ENCODE measurements around the gene NT5DC3.

- TF ChIP-seq CTCF (IDR thresholded peaks at IDR 0.05) (no peak), CREM (CRISPR knock-in tag; IDR thresholded peaks at IDR 0.05) (no peak), MAX (CRISPR knock-in tag; IDR thresholded peaks at IDR 0.05) (no peak), SMAD4 (CRISPR knock-in tag; IDR thresholded peaks at IDR 0.05) (no peak), SMAD3 (CRISPR knock-in tag; IDR thresholded peaks at IDR 0.05; ENCODE audit: borderline replicate concordance) (no peak), ESRRA (CRISPR knock-in tag; IDR thresholded peaks at IDR 0.05; ENCODE audit: borderline replicate concordance) (no peak), JAZF1 (CRISPR knock-in tag; IDR thresholded peaks at IDR 0.05) (no peak)
- TF ChIP-seq, protein P1, sequence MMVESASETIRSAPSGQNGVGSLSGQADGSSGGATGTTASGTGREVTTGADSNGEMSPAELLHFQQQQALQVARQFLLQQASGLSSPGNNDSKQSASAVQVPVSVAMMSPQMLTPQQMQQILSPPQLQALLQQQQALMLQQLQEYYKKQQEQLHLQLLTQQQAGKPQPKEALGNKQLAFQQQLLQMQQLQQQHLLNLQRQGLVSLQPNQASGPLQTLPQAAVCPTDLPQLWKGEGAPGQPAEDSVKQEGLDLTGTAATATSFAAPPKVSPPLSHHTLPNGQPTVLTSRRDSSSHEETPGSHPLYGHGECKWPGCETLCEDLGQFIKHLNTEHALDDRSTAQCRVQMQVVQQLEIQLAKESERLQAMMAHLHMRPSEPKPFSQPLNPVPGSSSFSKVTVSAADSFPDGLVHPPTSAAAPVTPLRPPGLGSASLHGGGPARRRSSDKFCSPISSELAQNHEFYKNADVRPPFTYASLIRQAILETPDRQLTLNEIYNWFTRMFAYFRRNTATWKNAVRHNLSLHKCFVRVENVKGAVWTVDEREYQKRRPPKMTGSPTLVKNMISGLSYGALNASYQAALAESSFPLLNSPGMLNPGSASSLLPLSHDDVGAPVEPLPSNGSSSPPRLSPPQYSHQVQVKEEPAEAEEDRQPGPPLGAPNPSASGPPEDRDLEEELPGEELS (CRISPR knock-in tag; IDR thresholded peaks at IDR 0.05), result no peak
- TF ChIP-seq, protein P2, sequence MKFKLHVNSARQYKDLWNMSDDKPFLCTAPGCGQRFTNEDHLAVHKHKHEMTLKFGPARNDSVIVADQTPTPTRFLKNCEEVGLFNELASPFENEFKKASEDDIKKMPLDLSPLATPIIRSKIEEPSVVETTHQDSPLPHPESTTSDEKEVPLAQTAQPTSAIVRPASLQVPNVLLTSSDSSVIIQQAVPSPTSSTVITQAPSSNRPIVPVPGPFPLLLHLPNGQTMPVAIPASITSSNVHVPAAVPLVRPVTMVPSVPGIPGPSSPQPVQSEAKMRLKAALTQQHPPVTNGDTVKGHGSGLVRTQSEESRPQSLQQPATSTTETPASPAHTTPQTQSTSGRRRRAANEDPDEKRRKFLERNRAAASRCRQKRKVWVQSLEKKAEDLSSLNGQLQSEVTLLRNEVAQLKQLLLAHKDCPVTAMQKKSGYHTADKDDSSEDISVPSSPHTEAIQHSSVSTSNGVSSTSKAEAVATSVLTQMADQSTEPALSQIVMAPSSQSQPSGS (CRISPR knock-in tag; IDR thresholded peaks at IDR 0.05; ENCODE audit: borderline replicate concordance, low read depth), result no peak
Measured at GRCh38 chr12:103748875-103749274, 92.2 kb downstream of the NT5DC3 start.

Data from WTC11 (cell line).